LNCaP clone FGC (cell line): Measurements from ENCODE around the gene GIGYF1.

ENCODE experiments used
- DNase-seq: peaks from one replicate; pipeline ENCODE4 v3.0.0-alpha.2; 2011; ENCODE audit warnings: low read depth
- H3K4me3 ChIP-seq: 2 replicates; pipeline ENCODE4 v1.5.1; 2011; ENCODE audit warnings: mild to moderate bottlenecking, low read depth, low read length, control low read depth
- TF ChIP-seq, protein P1 (sequence below): IDR thresholded peaks from 2 replicates; pipeline ENCODE4 v1.5.1; 2012; ENCODE audit warnings: mild to moderate bottlenecking; ENCODE audit not compliant: control insufficient read depth, insufficient read depth; ENCODE audit errors: extremely low read depth

The GIGYF1 gene

DNA sequence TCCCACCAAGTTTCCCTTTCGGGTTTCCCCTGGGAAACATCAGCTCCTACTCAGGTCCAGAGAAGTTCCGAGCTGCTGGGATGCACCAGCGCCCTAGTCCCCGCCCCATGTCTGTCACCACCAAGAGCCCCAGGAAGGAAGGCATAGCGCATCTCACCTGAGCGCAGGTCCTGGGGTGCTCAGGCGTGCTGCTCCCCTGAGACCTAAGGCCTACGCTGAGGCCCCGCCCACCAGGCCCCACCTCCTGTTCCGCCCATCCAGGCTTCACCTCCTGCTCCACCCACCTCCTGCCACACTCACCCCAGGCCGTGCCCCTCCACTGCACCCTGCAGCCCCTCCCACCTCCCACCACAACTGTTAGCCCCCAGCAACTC lies 51.5 kb downstream of the GIGYF1 start:
- H3K4me3 ChIP-seq, result no peak overlapping the region
- no peak for DNase-seq
- TF ChIP-seq, protein P1, sequence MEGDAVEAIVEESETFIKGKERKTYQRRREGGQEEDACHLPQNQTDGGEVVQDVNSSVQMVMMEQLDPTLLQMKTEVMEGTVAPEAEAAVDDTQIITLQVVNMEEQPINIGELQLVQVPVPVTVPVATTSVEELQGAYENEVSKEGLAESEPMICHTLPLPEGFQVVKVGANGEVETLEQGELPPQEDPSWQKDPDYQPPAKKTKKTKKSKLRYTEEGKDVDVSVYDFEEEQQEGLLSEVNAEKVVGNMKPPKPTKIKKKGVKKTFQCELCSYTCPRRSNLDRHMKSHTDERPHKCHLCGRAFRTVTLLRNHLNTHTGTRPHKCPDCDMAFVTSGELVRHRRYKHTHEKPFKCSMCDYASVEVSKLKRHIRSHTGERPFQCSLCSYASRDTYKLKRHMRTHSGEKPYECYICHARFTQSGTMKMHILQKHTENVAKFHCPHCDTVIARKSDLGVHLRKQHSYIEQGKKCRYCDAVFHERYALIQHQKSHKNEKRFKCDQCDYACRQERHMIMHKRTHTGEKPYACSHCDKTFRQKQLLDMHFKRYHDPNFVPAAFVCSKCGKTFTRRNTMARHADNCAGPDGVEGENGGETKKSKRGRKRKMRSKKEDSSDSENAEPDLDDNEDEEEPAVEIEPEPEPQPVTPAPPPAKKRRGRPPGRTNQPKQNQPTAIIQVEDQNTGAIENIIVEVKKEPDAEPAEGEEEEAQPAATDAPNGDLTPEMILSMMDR, result no peak

DNA sequence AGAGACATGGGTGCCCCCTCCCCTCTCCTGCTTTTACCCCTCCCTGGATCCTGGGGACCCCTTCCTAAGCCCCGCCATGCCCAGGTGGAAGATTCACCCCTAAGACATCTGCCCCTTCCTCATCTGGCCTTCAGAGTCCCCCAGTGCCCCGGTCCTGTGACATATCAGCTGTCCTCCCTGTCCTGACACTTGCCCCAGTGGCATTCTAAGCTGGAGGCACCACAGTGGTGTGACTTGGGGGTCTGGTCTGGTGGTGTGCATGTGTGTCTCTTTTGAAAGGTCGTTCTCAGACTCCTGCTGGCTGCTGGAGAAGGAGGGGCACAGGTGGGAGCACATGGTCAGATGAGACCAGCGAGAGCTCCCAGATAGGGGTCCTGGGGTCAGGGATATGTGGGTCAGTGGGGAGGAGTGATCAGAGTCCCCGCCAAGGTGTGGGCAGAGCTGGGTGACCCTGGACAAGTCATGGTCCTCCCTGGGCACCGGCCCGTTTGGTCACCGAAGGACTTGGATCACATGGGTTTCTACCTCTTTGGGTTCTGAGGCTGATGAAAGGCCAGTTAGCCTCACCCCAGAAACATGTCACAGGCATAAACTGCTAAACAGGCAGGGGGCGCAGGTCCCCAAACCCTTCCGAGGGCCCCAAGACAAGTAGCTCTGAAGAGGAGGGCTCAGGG lies 52.1 kb downstream of the GIGYF1 start:
- H3K4me3 ChIP-seq, result no peak overlapping the region
- DNase-seq, result no peak
- TF ChIP-seq, protein P1, result no peak

DNA sequence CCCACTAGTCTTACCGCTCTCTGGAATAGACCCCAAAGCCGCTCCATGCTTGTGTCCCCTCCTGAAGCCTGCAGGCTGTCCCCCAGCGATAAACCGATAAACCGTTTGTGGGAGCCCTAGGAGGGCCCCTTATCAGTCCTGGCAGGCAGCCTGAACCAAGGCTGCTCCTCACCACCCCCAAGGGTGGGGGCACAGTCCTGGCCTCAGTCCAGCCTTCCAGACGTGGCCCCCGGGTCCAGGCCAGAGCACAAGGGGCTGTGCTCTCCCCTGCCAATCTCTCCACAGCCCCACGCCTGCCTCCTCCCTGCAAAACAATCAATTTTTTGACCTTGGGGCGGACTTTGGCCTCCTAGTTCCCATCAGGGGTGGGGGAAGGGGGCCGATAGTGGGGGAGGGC lies 52.6 kb downstream of the GIGYF1 start, which contains the start of gene TFR2:
TFR2 (minus strand) TSS at position 90 of the 397 bp plus-strand sequence; CDS start at position 47, 43 bp downstream.
- DNase-seq, result no peak
- TF ChIP-seq, protein P1, result no peak
- no peak within 1 kb of the TSS for H3K4me3 ChIP-seq

DNA sequence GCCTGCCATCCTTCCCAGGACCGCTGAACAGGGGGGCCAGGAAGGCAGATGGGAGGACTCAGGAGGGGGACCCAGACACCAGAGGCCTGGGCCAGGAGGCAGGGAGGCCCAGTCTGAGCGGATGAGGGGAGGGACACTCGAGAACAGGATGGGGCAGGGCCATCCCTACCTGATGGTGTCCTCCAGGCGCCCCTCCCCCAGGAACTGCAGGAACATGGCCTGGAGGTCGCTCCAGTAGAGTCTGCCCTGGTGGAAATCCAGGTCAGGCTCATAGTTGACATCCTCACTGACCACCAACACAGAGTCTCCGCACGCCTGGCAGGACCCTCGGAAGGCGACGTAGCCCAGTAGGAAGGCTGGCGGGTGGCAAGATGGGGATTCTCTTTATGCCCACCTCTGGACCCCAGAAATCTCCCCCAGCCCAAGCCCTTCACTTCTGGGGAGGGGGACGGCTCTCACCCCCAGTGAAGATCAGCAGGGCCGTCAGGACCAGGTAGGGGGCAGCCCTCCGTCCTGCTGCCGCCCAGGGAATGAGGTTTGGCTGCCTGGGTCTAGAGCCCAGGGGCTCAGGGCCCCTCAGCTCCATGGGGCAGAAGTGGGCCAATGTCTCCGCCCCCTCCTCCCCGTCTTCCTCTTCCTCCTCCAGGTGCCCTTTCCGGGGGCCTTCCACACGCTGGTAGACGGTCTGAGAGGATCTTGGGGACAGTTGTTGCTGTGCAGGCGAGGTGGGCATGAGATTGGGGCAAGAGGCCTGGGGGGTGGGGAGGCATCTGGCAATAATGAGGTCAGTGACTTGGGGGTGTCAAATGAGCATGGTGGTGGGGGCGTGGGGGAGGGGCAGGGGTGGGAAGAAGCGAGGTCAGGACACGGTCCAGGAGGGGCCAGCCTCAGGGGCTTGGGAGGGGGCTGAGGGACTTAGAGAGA lies 53.3 kb downstream of the GIGYF1 start:
- no peak overlapping the region for H3K4me3 ChIP-seq
- no peak for DNase-seq
- TF ChIP-seq, protein P1, result no peak

DNA sequence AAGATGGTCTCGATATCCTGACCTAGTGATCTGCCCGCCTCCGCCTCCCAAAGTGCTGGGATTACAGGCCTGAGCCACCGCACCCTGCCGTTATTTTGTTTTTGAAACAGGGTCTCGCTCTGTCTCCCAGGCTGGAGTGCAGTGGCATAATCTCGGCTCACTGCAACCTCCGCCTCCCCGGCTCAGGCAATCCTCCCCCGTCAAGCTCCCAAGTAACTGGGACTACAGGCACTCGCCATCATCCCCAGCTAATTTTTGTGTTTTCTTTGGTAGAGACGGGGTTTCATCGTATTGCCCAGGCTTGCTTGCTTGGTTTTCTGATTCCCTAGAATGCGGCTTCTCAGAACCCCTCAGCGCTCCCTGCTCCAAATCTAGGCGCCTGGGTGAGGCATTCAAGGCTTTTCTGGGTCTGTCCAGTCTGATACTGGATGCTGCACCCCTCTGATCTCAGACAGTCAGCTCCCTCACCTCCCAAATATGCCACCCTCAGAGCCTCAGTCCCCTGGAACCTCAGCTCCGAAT lies 54.0 kb downstream of the GIGYF1 start:
- H3K4me3 ChIP-seq, result no peak overlapping the region
- TF ChIP-seq, protein P1, result no peak
- DNase-seq, result no peak

- no peak for DNase-seq
These were observed 60.9 kb downstream of the GIGYF1 start for GRCh38 chr7:100632951-100633717.

More at GRCh38 chr7:100632951-100633717, 60.9 kb downstream of the GIGYF1 start:
- TF ChIP-seq, protein P1, result peak; percentile 22; the same call in 1 of the 2 replicates
- peak overlapping the region; percentile 42 for H3K4me3 ChIP-seq
